Activated CD4-positive, alpha-beta T cell treated with anti-CD3 and anti-CD28 coated beads for 4 hours (primary cell): ENCODE measurements around the gene LUC7L3.
"Not testable (repeated sequence)": the region's sequence is repeated elsewhere in the genome, so short reads cannot be mapped to it uniquely, and the experiment has no call there.

Experiments
- DNase-seq, 2 donors: peaks; one replicate each; pipeline ENCODE4 v3.0.0-alpha.2; 2020

LUC7L3 gene

GRCh38 chr17:50686494-50687199 lies 32.8 kb upstream of the LUC7L3 start:
- DNase-seq, result no peak

GRCh38 chr17:50687200-50688066 lies 32.0 kb upstream of the LUC7L3 start:
- DNase-seq, result no peak

- DNase-seq, result no peak
Measured at GRCh38 chr17:50688245-50688644, 31.2 kb upstream of the LUC7L3 start.

- DNase-seq, result no peak
Measured at GRCh38 chr17:50689251-50689650, 30.2 kb upstream of the LUC7L3 start.

GRCh38 chr17:50689956-50690886 lies 29.2 kb upstream of the LUC7L3 start:
- DNase-seq, result no peak

- no peak for DNase-seq
Measured at GRCh38 chr17:50690887-50691549, 28.4 kb upstream of the LUC7L3 start.

GRCh38 chr17:50691550-50692447 lies 27.6 kb upstream of the LUC7L3 start:
- DNase-seq, result no peak

- no peak for DNase-seq
Measured at GRCh38 chr17:50692448-50693035, 26.9 kb upstream of the LUC7L3 start.

GRCh38 chr17:50693036-50693682 lies 26.2 kb upstream of the LUC7L3 start:
- DNase-seq, result no peak

- no peak for DNase-seq
Measured at GRCh38 chr17:50696365-50696879, 23.0 kb upstream of the LUC7L3 start.

- DNase-seq, result no peak
Measured at GRCh38 chr17:50697062-50697461, 22.3 kb upstream of the LUC7L3 start.

- no peak for DNase-seq
Measured at GRCh38 chr17:50697663-50698272, 21.6 kb upstream of the LUC7L3 start.

GRCh38 chr17:50699410-50699809 lies 20.0 kb upstream of the LUC7L3 start:
- no peak for DNase-seq

GRCh38 chr17:50703162-50703561 lies 16.2 kb upstream of the LUC7L3 start:
- no peak for DNase-seq

GRCh38 chr17:50707289-50708049 lies 11.9 kb upstream of the LUC7L3 start, which contains the start of gene ANKRD40:
Gene ANKRD40, minus strand, starts transcription at chr17:50707914. Its CDS starts 260 bp downstream, at chr17:50707654.
- DNase-seq, result peak; percentile 87 to 89

GRCh38 chr17:50708050-50709000 lies 11.1 kb upstream of the LUC7L3 start:
- no peak for DNase-seq

- DNase-seq, result not testable (repeated sequence)
Measured at GRCh38 chr17:50709053-50709452, 10.3 kb upstream of the LUC7L3 start.

GRCh38 chr17:50710025-50710424 lies 9.4 kb upstream of the LUC7L3 start:
- DNase-seq, result no peak
